ENCODE data around the gene ATAD3A.

The ATAD3A gene

DNA sequence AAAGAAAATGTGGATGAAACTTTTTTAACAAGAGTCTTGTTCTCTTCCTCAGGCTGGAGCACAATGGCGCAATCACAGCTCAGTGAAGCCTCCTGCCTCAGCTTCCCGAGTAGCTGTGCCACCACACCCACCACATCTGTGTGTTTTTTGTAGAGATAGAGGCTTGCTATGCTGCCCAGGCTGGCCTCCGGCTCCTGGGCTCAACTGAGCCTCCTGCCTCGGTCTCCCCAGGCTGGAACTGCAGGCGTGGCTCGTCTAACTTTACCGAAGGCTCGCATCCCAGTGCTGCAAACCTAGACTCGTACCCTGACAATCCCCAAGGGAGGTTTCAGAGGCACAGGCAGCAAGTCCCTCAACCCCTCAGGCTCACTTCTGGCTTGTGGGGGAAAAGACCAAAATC lies 48.2 kb downstream of the ATAD3A start:
- ATAC-seq, result no peak
- TF ChIP-seq SNAI2 (CRISPR knock-in tag; IDR thresholded peaks at IDR 0.05), result no peak
- TF ChIP-seq PPARA (CRISPR knock-in tag; IDR thresholded peaks at IDR 0.05; ENCODE audit: borderline replicate concordance), result no peak
- TF ChIP-seq, protein P1, sequence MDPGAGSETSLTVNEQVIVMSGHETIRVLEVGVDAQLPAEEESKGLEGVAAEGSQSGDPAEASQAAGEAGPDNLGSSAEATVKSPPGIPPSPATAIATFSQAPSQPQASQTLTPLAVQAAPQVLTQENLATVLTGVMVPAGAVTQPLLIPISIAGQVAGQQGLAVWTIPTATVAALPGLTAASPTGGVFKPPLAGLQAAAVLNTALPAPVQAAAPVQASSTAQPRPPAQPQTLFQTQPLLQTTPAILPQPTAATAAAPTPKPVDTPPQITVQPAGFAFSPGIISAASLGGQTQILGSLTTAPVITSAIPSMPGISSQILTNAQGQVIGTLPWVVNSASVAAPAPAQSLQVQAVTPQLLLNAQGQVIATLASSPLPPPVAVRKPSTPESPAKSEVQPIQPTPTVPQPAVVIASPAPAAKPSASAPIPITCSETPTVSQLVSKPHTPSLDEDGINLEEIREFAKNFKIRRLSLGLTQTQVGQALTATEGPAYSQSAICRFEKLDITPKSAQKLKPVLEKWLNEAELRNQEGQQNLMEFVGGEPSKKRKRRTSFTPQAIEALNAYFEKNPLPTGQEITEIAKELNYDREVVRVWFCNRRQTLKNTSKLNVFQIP (CRISPR knock-in tag; IDR thresholded peaks at IDR 0.05; ENCODE audit: borderline replicate concordance, low read depth), result no peak
- TF ChIP-seq RARB (CRISPR knock-in tag; IDR thresholded peaks at IDR 0.05), result no peak
- TF ChIP-seq, protein P2, sequence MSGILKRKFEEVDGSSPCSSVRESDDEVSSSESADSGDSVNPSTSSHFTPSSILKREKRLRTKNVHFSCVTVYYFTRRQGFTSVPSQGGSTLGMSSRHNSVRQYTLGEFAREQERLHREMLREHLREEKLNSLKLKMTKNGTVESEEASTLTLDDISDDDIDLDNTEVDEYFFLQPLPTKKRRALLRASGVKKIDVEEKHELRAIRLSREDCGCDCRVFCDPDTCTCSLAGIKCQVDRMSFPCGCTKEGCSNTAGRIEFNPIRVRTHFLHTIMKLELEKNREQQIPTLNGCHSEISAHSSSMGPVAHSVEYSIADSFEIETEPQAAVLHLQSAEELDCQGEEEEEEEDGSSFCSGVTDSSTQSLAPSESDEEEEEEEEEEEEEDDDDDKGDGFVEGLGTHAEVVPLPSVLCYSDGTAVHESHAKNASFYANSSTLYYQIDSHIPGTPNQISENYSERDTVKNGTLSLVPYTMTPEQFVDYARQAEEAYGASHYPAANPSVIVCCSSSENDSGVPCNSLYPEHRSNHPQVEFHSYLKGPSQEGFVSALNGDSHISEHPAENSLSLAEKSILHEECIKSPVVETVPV (CRISPR knock-in tag; IDR thresholded peaks at IDR 0.05), result no peak
- TF ChIP-seq ZNF70 (CRISPR knock-in tag; IDR thresholded peaks at IDR 0.05), result no peak
- TF ChIP-seq ISL1 (CRISPR knock-in tag; IDR thresholded peaks at IDR 0.05), result no peak
- TF ChIP-seq GLIS3 (CRISPR knock-in tag; IDR thresholded peaks at IDR 0.05), result no peak
- no peak for TF ChIP-seq ZNF565 (CRISPR knock-in tag; conservative IDR thresholded peaks at IDR 0.05; ENCODE audit: low read depth)
- no peak for TF ChIP-seq TOX (CRISPR knock-in tag; IDR thresholded peaks at IDR 0.05; ENCODE audit: borderline replicate concordance)
- TF ChIP-seq ZC3H10 (CRISPR knock-in tag; IDR thresholded peaks at IDR 0.05), result no peak
- TF ChIP-seq, protein P3, sequence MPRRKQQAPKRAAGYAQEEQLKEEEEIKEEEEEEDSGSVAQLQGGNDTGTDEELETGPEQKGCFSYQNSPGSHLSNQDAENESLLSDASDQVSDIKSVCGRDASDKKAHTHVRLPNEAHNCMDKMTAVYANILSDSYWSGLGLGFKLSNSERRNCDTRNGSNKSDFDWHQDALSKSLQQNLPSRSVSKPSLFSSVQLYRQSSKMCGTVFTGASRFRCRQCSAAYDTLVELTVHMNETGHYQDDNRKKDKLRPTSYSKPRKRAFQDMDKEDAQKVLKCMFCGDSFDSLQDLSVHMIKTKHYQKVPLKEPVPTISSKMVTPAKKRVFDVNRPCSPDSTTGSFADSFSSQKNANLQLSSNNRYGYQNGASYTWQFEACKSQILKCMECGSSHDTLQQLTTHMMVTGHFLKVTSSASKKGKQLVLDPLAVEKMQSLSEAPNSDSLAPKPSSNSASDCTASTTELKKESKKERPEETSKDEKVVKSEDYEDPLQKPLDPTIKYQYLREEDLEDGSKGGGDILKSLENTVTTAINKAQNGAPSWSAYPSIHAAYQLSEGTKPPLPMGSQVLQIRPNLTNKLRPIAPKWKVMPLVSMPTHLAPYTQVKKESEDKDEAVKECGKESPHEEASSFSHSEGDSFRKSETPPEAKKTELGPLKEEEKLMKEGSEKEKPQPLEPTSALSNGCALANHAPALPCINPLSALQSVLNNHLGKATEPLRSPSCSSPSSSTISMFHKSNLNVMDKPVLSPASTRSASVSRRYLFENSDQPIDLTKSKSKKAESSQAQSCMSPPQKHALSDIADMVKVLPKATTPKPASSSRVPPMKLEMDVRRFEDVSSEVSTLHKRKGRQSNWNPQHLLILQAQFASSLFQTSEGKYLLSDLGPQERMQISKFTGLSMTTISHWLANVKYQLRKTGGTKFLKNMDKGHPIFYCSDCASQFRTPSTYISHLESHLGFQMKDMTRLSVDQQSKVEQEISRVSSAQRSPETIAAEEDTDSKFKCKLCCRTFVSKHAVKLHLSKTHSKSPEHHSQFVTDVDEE (CRISPR knock-in tag; IDR thresholded peaks at IDR 0.05), result no peak
- TF ChIP-seq ESRRG (CRISPR knock-in tag; IDR thresholded peaks at IDR 0.05), result no peak

DNA sequence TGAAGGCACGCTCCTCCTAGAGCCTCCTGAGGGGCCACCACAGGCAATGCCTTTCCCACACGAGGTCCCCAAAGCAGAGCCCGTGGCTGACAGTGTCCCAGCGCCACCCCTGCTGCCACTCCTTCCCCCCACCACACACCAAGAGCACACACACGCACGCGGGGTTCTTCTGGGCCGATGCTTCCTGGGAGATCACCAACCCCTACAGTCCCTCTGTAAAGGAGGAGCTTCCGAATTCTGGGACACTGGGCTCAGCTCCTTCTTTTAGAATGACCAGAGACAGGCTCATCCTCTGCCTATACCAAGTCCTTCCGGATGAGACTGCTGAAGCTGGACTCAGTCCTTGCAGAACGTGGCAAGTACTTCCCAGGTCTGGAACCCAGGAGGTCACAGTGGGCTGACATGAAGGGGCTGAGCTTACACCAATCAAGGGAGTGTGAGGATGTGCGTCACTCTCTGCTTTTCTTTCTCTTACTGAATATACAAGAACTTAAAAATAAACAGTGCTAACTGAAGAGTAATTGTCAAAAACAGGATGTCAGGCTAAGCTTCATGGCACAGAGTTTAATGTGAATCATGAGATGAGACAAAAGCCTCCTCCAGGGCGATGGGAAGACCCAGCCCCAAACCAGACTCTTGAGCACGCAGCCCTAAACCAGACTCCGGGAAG lies 50.0 kb downstream of the ATAD3A start:
- no peak for TF ChIP-seq ZFP3 (CRISPR knock-in tag; IDR thresholded peaks at IDR 0.05)
- TF ChIP-seq ZFP30 (CRISPR knock-in tag; IDR thresholded peaks at IDR 0.05), result no peak
- TF ChIP-seq PPARA (CRISPR knock-in tag; IDR thresholded peaks at IDR 0.05; ENCODE audit: borderline replicate concordance), result no peak
- TF ChIP-seq SNAI2 (CRISPR knock-in tag; IDR thresholded peaks at IDR 0.05), result no peak
- no peak for TF ChIP-seq OSR1 (CRISPR knock-in tag; IDR thresholded peaks at IDR 0.05)
- TF ChIP-seq ESRRG (CRISPR knock-in tag; IDR thresholded peaks at IDR 0.05), result no peak
- TF ChIP-seq, protein P4, sequence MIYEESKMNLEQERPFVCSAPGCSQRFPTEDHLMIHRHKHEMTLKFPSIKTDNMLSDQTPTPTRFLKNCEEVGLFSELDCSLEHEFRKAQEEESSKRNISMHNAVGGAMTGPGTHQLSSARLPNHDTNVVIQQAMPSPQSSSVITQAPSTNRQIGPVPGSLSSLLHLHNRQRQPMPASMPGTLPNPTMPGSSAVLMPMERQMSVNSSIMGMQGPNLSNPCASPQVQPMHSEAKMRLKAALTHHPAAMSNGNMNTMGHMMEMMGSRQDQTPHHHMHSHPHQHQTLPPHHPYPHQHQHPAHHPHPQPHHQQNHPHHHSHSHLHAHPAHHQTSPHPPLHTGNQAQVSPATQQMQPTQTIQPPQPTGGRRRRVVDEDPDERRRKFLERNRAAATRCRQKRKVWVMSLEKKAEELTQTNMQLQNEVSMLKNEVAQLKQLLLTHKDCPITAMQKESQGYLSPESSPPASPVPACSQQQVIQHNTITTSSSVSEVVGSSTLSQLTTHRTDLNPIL (CRISPR knock-in tag; IDR thresholded peaks at IDR 0.05; ENCODE audit: low read depth), result no peak
- TF ChIP-seq, protein P3 (CRISPR knock-in tag; IDR thresholded peaks at IDR 0.05), result no peak
- TF ChIP-seq, protein P2 (CRISPR knock-in tag; IDR thresholded peaks at IDR 0.05), result no peak
- TF ChIP-seq RARB (CRISPR knock-in tag; IDR thresholded peaks at IDR 0.05), result no peak
- TF ChIP-seq ZNF70 (CRISPR knock-in tag; IDR thresholded peaks at IDR 0.05), result no peak
- no peak for TF ChIP-seq ISL1 (CRISPR knock-in tag; IDR thresholded peaks at IDR 0.05)
- TF ChIP-seq ZNF565 (CRISPR knock-in tag; conservative IDR thresholded peaks at IDR 0.05; ENCODE audit: low read depth), result no peak
- no peak for TF ChIP-seq ARNTL (CRISPR knock-in tag; IDR thresholded peaks at IDR 0.05; ENCODE audit: borderline replicate concordance, low read depth)
- no peak for TF ChIP-seq BACH2 (CRISPR knock-in tag; IDR thresholded peaks at IDR 0.05; ENCODE audit: borderline replicate concordance)
- no peak for ATAC-seq
